ENCODE results near the gene PPCDC. TPM values are rescaled to one million over a fixed set of nuclear protein-coding genes. Genes with fewer than 3 reads are reported as not detected.

The PPCDC gene
- total RNA-seq, 4 donors from 2014 or later: 3.5 to 31.2 (median 20.6) TPM

GRCh38 chr15:75045332-75046015 lies 22.1 kb downstream of the PPCDC start:
- Histone ChIP-seq H3K4me1 (peaks cover 67 to 82% of the 10 kb centered on the region in 2 donors), H3K27me3 (no peaks in the 10 kb centered on the region), H3K9me3 (no peaks in the 10 kb centered on the region), H3K36me3 (no peaks in the 10 kb centered on the region), H3K4me3 (replicated peaks in 1 of 3) (no peak overlapping the region), H3K27ac (peak overlapping the region in 1 of 3 donors; percentile 93)
- TF ChIP-seq CTCF (IDR thresholded peaks at IDR 0.05) (no peak), POLR2A (IDR thresholded peaks at IDR 0.05) (no peak)
- intact Hi-C loops (cut with DNase I): no loop called here
- no peak for DNase-seq
- WGBS, 2 donors: 90 to 93% methylated on average over 6 of the region's 6 CpGs

GRCh38 chr15:75048394-75048793 lies 25.0 kb downstream of the PPCDC start:
- no peaks in the 10 kb centered on the region for H3K27me3 ChIP-seq
- H3K9me3 ChIP-seq: no peaks in the 10 kb centered on the region
- H3K4me1 ChIP-seq: peaks cover 58 to 71% of the 10 kb centered on the region in 2 donors
- 97 to 99% methylated on average over 6 to 10 of the region's 10 CpGs for WGBS, 2 donors
- intact Hi-C loops (cut with DNase I): no loop called here
- H3K36me3 ChIP-seq: no peaks in the 10 kb centered on the region
- no peak for TF ChIP-seq POLR2A (IDR thresholded peaks at IDR 0.05)
- TF ChIP-seq CTCF (IDR thresholded peaks at IDR 0.05): no peak
- DNase-seq: no peak
- H3K27ac ChIP-seq: peak overlapping the region in 2 of 3 donors; percentile 88 to 93
- H3K4me3 ChIP-seq (replicated peaks in 1 of 3): no peak overlapping the region

GRCh38 chr15:75049392-75049791 lies 26.0 kb downstream of the PPCDC start:
- TF ChIP-seq POLR2A (IDR thresholded peaks at IDR 0.05): no peak
- Histone ChIP-seq H3K9me3 (no peaks in the 10 kb centered on the region), H3K27ac (peak overlapping the region in 2 of 3 donors; percentile 88 to 93), H3K4me3 (replicated peaks in 1 of 3) (no peak overlapping the region), H3K27me3 (no peaks in the 10 kb centered on the region), H3K36me3 (no peaks in the 10 kb centered on the region), H3K4me1 (peaks cover 50 to 62% of the 10 kb centered on the region in 2 donors)
- WGBS, 2 donors: 27 to 44% methylated on average over 8 to 10 of the region's 11 CpGs
- intact Hi-C loops (cut with DNase I): no loop called here
- DNase-seq: peak; percentile 97 to 98

GRCh38 chr15:75050283-75050682 lies 26.9 kb downstream of the PPCDC start:
- WGBS, 2 donors: 92 to 100% methylated on average over 1 to 2 of the region's 2 CpGs
- peak overlapping the region in 1 of 3 donors; percentile 88 for H3K27ac ChIP-seq
- H3K36me3 ChIP-seq: no peaks in the 10 kb centered on the region
- H3K9me3 ChIP-seq: no peaks in the 10 kb centered on the region
- no peak overlapping the region for H3K4me3 ChIP-seq (replicated peaks in 1 of 3)
- peaks cover 44 to 53% of the 10 kb centered on the region in 2 donors for H3K4me1 ChIP-seq
- no peak for DNase-seq
- no peaks in the 10 kb centered on the region for H3K27me3 ChIP-seq
- intact Hi-C loops (cut with DNase I): no loop called here
- TF ChIP-seq CTCF (IDR thresholded peaks at IDR 0.05) (no peak), POLR2A (IDR thresholded peaks at IDR 0.05) (no peak)

GRCh38 chr15:75051191-75051608 lies 27.8 kb downstream of the PPCDC start:
- Histone ChIP-seq H3K9me3 (no peaks in the 10 kb centered on the region), H3K4me1 (peaks cover 35 to 44% of the 10 kb centered on the region in 2 donors), H3K36me3 (no peaks in the 10 kb centered on the region), H3K27ac (no peak overlapping the region), H3K27me3 (no peaks in the 10 kb centered on the region), H3K4me3 (replicated peaks in 1 of 3) (no peak overlapping the region)
- DNase-seq: no peak
- TF ChIP-seq CTCF (IDR thresholded peaks at IDR 0.05) (no peak), POLR2A (IDR thresholded peaks at IDR 0.05) (no peak)
- WGBS, 2 donors: 83 to 90% methylated on average over 6 of the region's 6 CpGs
- intact Hi-C loops (cut with DNase I): no loop called here
